A549 treated with dexamethasone at 1 μM for 4 hours (cell line): Measurements from ENCODE around the gene NPC1. TPM values are rescaled to one million over a fixed set of nuclear protein-coding genes. Genes with fewer than 3 reads are reported as not detected.

Experiments
- total RNA-seq: library from RNA; stranded (reverse); fragments of 200-300 nt; extraction: Qiagen RNA extraction; gene quantifications from 5 replicates; pipeline ENCODE4 v1.2.3, GENCODE V29; 2022

NPC1 gene
- total RNA-seq: 87.2 to 134 TPM (median 119 TPM) in 5 replicates

GRCh38 chr18:23586249-23587196, at the start of gene NPC1:
TSS of gene NPC1 (minus strand) at chr18:23586506. CDS start at chr18:23586343, 163 bp downstream.

GRCh38 chr18:23503038-23503962, 83.0 kb downstream of the NPC1 start, which contains the start of gene RMC1:
TSS of gene RMC1 (plus strand) at chr18:23503511. CDS start at chr18:23503619, 108 bp downstream.

Other genes with a start within 250 kb of the NPC1 start
- 24.4 to 42.1 TPM (median 33.0 TPM) in 5 replicates for gene RIOK3, start 133.2 kb downstream of the NPC1 start, total RNA-seq
- 13.1 to 20.3 TPM (median 18.0 TPM) in 5 replicates for gene RMC1, start 83.0 kb downstream of the NPC1 start, total RNA-seq
- gene ANKRD29, start 76.4 kb upstream of the NPC1 start, total RNA-seq: 11.8 to 20.6 TPM (median 17.8 TPM) in 5 replicates
- gene LAMA3, start 102.9 kb upstream of the NPC1 start, total RNA-seq: 45.2 to 74.1 TPM (median 63.0 TPM) in 5 replicates